EH (cell line): ENCODE data around the gene KIDINS220.
A peak's percentile ranks its signal among the peaks of the same experiment; 100 is the strongest.
"Not testable (repeated sequence)": the region's sequence is repeated elsewhere in the genome, so short reads cannot be mapped to it uniquely, and the experiment has no call there.

ENCODE experiments used
- DNase-seq: peaks from one replicate; pipeline ENCODE4 v3.0.0-alpha.2; 2015; ENCODE audit warnings: low read depth

KIDINS220 gene

DNA sequence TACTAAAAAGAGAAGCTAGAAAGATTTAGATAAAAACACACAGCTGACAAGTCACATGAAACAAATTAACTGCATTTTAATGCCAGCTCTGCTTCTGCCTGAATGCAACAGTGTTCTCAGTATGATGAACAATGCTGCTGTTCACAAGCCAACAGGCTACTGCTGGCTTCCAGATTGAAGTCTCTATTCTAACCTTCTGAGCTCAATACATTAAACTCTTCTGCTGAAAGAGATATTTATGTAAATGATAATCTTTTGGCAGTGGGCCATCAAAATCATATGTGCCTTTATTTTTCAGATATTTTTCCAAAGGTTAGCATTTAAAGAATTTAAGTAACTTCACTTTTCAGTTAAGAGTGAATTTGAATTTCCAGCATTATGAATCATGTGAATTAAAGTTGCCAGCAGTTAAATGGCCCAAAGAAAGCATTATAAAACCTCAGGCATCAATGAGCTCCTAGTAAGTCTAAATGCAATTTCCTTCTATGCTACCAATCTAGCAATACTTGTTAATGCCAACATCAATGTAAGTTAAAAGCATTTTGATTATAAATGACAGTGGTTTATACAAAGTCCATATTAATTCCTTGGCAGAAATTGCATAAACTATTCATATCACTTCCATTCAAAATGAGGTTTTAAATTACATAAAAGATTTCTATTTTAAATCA, 83.2 kb downstream of the KIDINS220 start:
- DNase-seq, result peak; percentile 18

DNA sequence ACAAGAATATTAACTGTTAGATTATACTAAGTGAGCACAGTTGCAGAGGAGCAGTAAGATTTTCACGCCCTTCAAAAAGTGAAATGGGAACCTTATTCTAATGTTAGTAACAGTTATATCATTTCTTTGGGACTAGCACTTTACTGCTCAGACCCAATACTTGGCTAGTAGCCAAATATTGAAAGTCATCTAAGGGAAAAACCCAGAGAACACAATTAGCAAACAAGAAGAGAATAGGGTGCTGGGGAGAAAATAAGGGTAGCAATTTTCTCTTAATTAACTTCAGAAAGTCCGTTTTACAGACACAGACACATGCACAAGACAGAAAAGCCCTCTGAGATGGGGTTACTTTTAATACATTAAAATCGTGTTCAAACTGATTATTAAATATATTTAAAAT, 83.8 kb downstream of the KIDINS220 start:
- no peak for DNase-seq

DNA sequence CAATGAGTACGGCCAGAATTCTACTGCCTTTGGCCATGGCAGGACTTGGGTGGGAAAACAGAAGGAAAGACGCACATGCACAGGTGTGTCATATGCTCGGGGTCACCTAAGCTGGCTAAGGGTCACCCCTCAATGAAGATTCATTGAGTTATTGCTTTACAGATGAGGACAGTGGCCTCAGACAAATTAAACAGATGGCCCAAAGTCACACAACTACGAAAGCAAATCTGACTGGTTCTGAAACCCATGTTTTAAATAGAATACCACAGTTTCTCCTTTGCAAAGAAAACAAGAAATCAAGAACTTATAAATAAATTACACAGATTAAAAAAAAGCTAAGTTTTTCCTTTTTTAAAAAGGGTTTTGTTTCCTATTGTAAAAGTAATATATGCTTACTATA, 85.0 kb downstream of the KIDINS220 start:
- no peak for DNase-seq

DNA sequence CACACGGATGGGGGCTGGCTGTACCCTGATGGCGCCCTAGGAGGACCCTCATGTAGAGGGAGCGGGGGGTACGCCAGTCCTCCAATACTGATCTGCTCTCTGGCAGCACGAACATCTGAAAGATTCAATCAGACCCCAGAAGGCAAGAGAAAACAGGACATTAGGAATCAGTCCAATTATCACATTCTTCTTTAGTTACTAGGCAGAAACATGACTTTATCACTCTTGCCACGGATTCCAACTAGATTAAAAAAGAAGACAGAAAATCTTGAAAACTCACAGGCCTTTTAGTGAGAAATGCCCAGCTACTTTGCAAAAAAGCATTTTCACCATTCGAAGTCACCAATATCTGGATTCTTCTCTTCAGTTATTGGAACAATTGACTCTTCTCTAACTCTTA, 87.2 kb downstream of the KIDINS220 start:
- peak; percentile 64 for DNase-seq

DNA sequence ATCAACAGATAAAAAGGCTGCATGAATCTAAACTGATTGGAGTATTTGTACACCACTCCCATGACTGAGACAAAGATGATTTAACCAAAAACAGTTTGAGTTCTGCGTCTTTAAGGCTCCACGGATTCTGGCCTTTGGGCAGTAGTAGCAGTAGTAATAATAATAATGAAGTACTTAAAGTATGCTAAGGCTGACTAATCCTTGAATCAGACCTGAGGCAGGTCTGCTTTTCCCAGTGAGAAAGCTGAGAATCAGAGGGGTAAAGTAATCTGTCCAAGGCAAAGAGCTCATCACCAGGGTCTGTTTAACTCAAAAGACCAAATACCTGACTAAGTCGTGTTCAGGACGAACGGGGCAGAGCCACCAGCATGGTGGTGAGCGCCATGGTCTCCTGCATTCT, 94.2 kb downstream of the KIDINS220 start:
- peak; percentile 39 for DNase-seq

DNA sequence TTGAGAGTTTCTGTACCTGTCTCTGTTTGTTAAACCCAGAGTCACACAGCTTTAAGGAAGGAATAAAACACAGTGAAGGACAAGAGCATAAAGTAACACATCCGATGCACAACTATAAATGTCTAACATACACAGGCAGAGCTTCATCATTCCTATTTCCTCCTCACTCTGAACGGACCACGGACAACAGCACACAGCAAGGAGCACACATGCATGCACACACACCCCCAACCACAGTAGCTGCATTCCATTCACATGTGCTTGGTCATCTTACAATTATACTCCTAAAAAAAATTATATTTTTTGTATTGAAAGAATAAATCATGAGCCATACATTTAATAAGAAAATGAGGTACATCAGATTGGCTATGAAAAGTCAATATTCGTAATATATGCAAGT, 97.3 kb downstream of the KIDINS220 start:
- DNase-seq, result no peak

DNA sequence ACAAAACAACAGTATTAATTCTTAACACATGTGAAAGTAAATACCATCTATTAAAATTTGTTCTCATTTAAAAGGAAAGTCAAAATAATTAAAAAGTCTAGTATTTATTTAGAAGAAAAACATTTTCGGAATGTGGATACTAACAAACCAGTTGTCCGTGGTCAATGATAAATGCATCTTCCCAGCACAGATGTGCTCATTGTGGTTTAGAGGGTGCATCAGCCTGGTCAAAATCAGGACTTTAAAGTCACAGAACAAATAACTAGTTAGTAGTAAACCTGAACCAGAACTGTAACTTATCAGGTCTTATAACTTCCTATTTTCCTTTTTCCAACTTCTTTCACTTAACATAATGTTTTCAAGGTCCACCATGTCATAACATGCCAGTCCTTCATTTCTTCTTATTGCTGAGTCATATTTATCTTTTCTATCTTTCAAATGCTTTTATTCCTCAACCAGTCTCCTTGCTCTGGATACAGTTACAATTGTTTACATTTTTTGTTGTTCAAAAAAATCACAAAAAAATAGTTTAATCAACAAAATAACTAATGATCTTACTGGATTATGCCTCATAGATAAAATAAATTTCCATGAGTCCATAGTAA, 99.7 kb downstream of the KIDINS220 start:
- peak; percentile 48 for DNase-seq

DNA sequence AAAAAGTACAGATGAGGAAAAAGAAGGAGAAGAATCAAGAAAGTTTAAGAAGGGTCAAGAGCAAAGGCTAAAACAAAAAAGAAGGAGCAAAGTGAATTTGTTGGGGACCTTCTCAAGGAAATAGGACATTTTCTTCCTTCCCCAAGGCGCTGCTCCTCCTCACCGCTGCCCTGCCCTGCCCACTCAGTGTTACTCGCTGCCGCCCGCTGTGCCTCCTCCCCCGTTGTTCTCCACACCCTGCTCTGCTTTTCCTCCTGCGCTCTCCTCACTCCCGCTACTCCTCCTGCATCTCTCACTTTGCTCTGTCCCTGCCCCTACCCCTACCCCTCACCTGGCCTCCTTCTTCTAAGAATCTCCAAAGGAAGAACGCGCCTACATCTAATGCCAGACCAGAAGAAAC, 104.8 kb downstream of the KIDINS220 start:
- DNase-seq, result no peak

DNA sequence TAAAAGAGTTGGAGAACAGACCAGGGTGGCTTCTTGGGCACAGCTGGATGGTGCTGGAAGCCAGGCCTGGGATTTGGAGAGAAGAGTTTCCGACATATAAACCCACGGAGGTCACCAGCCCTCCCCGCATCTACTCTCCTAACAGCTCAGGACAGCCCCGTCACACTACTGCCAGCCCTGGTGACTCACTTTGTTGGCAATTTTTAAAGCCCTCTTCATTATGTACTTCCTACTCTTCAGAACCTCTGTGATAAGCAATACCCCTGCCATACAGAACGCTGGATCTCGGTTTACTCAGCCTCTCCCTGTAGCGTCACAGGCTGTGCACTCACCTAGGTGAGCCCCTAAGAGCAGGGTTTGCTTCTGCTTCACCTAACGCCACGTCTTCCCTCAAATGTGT, 107.5 kb downstream of the KIDINS220 start:
- DNase-seq, result peak; percentile 4

DNA sequence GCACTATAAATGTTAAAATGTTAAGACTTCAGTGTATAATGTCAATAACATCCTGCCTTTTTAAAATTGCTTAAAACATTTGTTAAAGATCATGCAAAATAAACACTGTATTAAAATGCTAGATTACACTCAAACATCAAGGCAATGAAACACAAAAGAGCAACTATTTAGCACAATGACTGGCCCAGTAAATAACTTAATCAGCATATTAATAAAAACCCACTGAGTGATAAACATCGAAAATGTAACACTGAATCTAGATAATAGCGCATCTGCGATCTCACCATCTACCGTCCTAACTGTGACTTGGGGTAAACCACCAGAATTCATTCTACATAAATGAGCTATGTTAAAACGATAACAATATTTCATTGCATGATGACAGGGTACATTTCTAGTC, 108.3 kb downstream of the KIDINS220 start:
- DNase-seq, result not testable (repeated sequence)

DNA sequence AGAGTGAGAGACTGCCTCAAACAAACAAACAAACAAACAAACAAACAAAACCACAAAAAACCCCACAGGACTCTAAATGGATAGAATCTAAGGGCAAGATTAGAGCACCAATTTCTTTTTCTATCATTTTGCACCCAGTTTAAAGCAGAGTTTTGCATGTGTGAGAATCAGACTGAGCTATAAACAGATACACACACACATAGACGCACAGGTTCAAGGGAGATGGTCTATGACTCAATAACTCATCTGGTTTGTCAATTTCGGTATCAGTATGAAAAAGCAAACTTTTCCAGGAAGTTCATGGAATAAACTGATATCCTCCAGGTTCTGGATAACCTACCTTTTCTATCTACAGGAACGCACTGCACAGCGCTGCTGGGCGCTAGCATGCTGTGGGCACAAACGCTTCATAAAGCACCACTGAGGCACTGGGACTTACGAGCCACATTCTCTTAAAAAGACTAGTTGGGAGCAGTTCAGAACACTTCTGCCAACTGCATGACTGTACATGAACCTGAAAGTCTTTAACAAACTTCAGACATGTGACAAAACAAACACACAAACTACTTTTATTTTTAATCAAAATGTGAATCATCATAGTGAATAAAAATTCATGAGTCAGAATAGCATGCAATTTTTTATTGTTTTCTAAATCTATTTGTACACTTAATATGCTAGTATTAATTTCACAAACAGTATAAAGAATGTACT, 109.0 kb downstream of the KIDINS220 start:
- DNase-seq, result no peak

DNA sequence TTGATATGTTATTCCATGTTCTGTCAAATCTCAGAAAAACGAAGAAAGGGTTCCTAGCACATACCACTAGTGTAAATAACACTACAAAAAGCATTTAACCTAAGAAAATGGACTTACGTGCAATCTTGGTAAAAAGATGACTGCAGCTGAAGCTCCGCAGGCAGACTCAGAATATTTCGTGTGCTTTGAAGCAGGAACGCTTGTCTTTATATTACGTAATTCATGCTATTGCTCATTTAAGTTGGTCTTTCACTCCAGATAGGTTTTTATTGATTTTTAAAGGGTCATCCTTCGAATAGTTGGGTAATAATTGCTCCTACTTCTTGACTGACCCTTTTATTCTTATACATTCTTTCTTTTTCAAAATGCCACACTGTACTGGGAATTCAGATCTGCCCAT, 111.6 kb downstream of the KIDINS220 start:
- no peak for DNase-seq

DNA sequence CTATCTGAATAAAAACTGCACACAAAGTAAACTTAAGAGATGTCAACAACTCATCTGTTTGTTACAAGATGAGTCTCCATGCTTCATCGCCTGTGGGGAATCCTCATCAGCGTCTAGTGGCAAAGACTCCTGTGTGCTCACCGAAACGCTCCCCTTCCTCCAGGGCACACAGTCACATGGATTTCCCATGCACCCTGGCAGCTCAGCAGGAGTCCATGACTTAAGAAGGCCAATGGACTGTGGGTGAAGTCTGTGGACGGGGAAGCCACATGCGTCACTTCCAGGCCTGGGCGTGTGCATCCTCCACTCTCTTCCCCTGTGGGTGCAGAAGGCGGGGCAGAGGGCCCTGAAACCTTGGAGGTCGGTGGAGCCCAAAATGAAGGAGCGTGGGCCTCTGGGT, 114.4 kb downstream of the KIDINS220 start:
- DNase-seq, result no peak

DNA sequence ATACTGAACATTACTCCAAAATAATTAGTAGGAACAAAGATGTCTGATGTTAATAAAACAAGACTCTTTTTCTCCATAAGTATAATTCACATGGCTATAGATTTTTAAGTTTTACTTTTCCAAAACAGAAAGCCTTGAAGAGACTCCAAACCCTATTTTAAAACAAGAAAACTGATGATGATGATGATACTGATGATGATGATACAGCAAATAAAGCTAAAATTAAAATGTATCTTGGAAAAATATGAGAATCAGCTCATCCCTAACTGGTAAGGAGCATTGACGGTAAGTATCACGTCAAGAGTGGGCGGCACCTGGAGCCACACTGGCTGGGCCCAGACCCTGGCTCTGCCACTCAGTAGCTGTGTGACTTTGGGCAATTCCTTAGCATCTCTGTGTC, 116.0 kb downstream of the KIDINS220 start:
- no peak for DNase-seq

DNA sequence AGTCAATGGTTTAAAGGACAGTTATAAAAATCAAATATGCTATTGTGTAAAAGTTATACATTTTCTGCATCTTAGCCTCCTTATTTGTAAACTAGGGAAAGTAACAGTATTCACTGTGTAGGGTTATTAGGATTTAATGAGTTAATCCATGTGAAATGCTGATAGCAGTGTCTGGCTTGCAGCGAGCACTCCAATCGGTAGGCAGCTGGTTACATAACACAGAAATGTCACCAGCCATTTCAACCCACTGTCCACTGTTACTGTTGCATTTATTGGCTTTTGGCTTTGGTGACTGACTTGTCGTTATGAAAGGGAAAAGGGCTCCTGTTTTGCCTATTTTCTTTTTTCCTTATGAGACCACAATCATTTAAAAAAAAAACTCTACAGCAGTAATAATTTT, 116.7 kb downstream of the KIDINS220 start:
- no peak for DNase-seq

DNA sequence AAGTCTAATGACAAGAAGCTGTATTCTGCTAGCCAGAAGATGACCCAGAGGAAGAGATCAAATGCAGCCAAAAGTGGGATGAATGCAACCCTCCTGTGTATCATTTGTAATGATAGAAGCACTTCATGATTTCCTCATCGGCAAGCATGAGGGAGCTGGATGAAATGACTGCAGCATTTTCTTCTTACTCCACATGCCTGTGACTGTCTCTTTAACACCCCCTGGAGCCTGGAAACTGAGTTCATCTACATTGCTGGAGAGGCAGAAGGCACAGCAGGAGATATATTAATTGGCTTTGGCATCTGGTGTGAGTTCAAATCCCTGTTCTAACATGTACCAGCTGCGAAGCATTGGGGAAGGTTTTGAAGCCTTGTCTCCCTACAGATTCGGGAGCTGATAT, 117.9 kb downstream of the KIDINS220 start:
- DNase-seq, result peak; percentile 6

DNA sequence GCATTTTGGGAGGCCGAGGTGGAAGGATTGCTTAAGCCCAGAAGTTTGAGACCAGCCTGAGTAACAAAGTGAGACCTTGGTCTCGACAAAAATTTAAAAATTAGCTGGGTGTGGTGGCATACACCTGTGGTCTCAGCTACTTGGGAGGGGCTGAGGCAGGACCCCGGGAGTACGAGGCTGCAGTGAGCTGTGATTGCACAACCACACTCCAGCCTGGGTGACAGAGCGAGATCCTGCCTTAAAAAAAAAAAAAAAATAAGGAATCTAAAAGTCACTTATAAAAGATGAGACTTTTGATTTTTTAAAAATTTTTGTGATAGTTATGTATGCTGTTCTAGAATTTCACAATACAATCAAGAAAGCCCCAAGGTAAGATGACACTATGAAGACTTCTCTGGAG, 122.4 kb downstream of the KIDINS220 start:
- no peak for DNase-seq

DNA sequence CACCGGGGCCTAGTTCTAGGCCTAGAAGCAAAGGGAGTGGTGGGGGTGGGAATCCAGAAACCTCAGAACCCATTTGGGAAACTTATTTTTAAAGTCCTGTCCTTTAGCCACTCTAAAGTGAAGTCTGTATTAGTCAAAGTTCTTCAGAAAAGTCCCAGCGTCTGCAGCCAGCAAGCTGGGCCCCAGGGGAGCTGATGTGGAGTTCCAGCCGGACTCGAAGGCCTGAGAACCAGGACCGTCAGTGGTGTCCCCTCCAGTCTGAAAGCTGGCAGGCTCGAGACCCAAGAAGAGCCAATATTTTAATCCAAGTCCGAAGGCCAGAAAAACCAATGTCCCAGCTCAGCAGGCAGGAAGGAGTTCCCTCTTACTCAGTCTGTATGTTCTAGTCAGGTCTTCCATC, 123.1 kb downstream of the KIDINS220 start:
- DNase-seq, result no peak

DNA sequence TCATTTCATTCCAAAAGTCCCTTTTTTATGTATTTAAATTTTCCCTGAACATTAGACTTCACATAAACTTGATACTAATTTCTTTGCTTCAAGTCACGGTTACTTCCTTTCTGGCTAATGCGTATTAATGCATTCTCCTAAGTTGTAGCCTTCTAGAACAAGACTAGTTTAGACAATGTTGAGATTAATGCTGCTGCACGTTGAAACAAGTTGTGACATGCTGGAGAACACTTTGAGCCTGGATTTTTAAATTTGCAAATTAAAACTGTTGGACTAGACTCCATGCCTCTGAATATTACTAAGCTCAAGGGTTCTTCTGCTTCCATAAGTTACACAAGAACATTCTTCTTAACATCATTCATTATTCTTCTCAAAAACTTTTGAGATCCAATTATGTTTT, 126.5 kb downstream of the KIDINS220 start:
- no peak for DNase-seq

DNA sequence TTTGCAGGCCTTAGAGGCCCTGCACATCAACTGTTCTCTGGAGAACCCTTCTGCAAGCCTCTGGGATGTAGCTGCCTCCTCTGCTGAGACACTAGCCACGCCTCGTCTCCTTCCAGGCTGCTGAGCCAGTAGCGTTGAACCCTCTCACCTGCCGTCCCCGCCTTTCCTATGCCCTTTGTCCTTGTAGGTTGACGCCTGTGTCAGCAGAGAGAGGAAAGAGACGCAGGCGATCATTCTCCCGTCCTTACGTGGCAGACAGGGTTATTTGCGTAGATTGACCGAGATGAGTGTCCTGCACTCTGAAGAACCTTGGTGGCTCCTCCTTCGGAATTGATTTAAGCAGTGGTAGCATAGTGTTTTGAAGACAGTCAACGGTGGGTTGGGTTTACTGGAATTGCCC, 127.8 kb downstream of the KIDINS220 start:
- no peak for DNase-seq

DNA sequence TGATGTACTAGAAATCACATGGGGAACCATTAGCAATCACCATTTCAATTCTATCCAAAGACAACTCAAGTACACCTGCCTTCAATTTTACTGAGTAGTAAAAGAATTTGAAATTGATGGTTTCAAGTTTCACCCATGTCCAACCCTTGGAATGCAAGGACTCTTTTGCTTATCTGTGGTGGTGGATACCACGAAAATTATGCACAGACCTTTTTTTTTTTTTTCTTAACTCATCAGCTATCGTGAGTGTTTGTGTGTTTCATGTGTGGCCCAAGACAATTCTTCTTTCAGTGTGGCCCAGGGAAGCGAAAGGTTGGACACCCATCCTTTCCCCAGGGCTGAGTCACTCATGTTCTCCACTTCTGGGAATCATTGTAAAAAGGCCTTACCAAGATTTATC, 132.5 kb downstream of the KIDINS220 start:
- peak; percentile 7 for DNase-seq

DNA sequence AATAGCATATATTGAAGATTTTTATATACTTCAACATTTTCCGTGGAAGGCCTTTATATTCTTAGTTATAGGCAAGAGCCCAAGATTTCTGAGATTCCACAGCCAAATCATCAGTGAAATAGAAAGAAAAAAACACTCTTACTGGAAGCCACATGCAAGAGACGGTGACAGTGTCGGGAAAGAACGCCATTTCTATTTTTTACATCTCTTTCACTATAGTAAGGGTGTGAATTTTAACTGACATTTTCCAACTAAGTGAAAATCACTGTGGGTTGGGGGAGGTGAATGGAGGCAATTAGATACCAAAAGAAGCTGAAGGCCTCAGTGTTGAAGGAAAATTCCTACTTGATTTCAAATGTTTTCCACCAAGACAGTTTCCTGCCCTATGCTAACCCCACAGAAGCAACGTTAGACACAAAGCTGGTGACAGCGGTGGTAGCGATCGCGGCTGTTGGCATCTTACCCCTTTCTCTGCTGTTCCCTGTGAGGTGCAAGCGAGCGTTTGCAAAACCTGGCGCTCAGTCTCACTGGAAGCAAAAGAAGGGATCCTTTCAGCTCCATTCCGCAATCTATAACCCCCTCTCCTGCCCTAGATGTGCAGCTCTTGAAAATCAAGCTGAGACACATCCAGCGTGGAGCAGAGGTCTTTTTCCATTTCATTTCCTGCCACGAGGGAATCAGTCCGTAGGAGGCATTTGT, 135.6 kb downstream of the KIDINS220 start:
- no peak for DNase-seq

DNA sequence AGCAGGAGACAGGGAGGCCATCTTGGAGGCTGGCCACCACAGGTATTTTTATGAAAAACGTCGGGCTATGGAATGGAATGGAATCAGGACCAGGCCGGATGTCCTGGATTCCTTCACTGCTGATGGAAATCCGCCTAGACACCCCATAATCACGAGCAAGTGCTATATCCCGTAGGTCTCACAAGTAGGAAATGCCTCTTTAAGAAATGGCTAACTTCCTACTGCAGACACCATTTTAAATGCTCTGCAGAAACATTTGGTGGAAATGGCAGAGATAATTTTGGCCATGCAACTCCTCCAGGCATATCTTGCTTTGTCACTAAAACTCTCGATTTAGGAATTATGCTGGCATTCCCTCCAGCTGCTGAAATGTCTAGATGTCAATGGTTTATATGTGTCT, 137.6 kb downstream of the KIDINS220 start:
- no peak for DNase-seq
